Activated naive CD4-positive, alpha-beta T cell (primary cell): ENCODE results near the gene TEKT4.
"Not testable (repeated sequence)": the region's sequence is repeated elsewhere in the genome, so short reads cannot be mapped to it uniquely, and the experiment has no call there.

Source experiments
- DNase-seq, 4 experiments: peaks; one replicate each; lab custom pipeline; 2025; lab: John Stamatoyannopoulos, UW

The TEKT4 gene

GRCh38 chr2:94875820-94876522, 4.7 kb downstream of the TEKT4 start:
- no peak for DNase-seq

- no peak for DNase-seq
Measured at GRCh38 chr2:94876523-94876863, 5.3 kb downstream of the TEKT4 start.

GRCh38 chr2:94877129-94877528, 5.9 kb downstream of the TEKT4 start:
- DNase-seq = no peak

GRCh38 chr2:94878575-94878974, 7.3 kb downstream of the TEKT4 start:
- not testable (repeated sequence) for DNase-seq

- no peak for DNase-seq
Measured at GRCh38 chr2:94879314-94879981, 8.2 kb downstream of the TEKT4 start.

- DNase-seq = no peak
Measured at GRCh38 chr2:94879982-94880377, 8.8 kb downstream of the TEKT4 start.

- no peak for DNase-seq
Measured at GRCh38 chr2:94880507-94880906, 9.3 kb downstream of the TEKT4 start.

GRCh38 chr2:94881070-94881469, 9.8 kb downstream of the TEKT4 start:
- no peak for DNase-seq

- no peak for DNase-seq
Measured at GRCh38 chr2:94890234-94890633, 19.0 kb downstream of the TEKT4 start.

GRCh38 chr2:94895273-94895672, 24.0 kb downstream of the TEKT4 start:
- DNase-seq = not testable (repeated sequence)

GRCh38 chr2:94906976-94907375, 35.7 kb downstream of the TEKT4 start:
- DNase-seq = not testable (repeated sequence)

- DNase-seq = no peak
Measured at GRCh38 chr2:94923196-94923595, 52.0 kb downstream of the TEKT4 start.

- DNase-seq = not testable (repeated sequence)
Measured at GRCh38 chr2:94924999-94925398, 53.8 kb downstream of the TEKT4 start.
